Measurements from ENCODE around the gene TMEM200A. TPM values are rescaled to one million over a fixed set of nuclear protein-coding genes. Genes with fewer than 3 reads are reported as not detected.

TMEM200A gene
- total RNA-seq, 5 donors from 2014 or later (not counting 1 experiment from before 2014, with no cell fraction given) = 1.2 to 5.5 (median 3.4) TPM

DNA sequence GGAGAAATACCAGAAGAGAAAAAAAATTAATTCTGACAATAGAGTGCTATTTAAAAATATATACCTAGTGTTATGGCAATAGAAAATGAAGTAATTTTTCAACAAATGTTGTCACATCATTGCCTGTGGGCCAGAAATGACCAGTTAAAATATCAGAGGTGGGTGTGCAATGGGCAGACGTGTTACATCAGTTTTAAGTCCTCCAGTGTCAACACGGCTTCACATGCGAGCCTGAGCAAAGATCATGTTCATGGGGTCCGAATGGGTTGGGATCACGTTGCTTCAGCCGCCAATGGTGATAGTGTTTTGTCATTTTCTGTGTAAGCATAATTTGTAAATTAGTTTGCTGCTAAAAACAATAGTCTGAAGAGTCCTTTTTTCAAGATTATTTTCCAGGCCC, 27.5 kb downstream of the TMEM200A start:
- Histone ChIP-seq H3K4me3 (ENCODE audit: control insufficient read depth in 1 of 2, extremely low read depth in 1 of 2, low read length in 1 of 2) (no peak overlapping the region), H3K9me3 (no peaks in the 10 kb centered on the region), H3K4me1 (ENCODE audit: control insufficient read depth in 1 of 2, extremely low read depth in 1 of 2, insufficient read depth in 2 of 2, low read length in 2 of 2) (no peaks in the 10 kb centered on the region), H3K36me3 (ENCODE audit: control insufficient read depth in 2 of 2, extremely low read depth in 1 of 2, insufficient read depth in 1 of 2, low read length in 1 of 2) (no peaks in the 10 kb centered on the region), H3K27me3 (replicated peaks in 1 of 2; ENCODE audit: control insufficient read depth in 2 of 2, extremely low read depth in 1 of 2, insufficient read depth in 2 of 2, low read length in 1 of 2) (no peaks in the 10 kb centered on the region), H3K27ac (ENCODE audit: low read length) (no peak overlapping the region)
- no peak overlapping the region for H3K4me3 Mint-ChIP-seq
- 95% methylated on average over 5 of the region's 6 CpGs for WGBS (ENCODE audit: insufficient coverage)
- peaks cover 6 to 15% (median 13%) of the 10 kb centered on the region in 3 donors for H3K4me1 Mint-ChIP-seq
- ChIA-PET CTCF (no interaction called here), POLR2A (no interaction called here)
- ATAC-seq (replicated peaks in 1 of 4) = no peak
- no peak overlapping the region for H3K27ac Mint-ChIP-seq
- no peak for DNase-seq
- no peaks in the 10 kb centered on the region for H3K36me3 Mint-ChIP-seq
- no peaks in the 10 kb centered on the region for H3K9me3 Mint-ChIP-seq
- no peaks in the 10 kb centered on the region for H3K27me3 Mint-ChIP-seq

- no peaks in the 10 kb centered on the region for H3K36me3 ChIP-seq (ENCODE audit: control insufficient read depth in 2 of 2, extremely low read depth in 1 of 2, insufficient read depth in 1 of 2, low read length in 1 of 2)
- Mint-ChIP-seq H3K9me3 (peaks cover 0 to 2% (median 0%) of the 10 kb centered on the region in 3 donors), H3K4me3 (no peak overlapping the region), H3K4me1 (peaks cover 7 to 15% (median 13%) of the 10 kb centered on the region in 3 donors), H3K27me3 (no peaks in the 10 kb centered on the region), H3K27ac (no peak overlapping the region), H3K36me3 (no peaks in the 10 kb centered on the region)
- ChIA-PET CTCF (no interaction called here), POLR2A (no interaction called here)
- H3K27me3 ChIP-seq (replicated peaks in 1 of 2; ENCODE audit: control insufficient read depth in 2 of 2, extremely low read depth in 1 of 2, insufficient read depth in 2 of 2, low read length in 1 of 2) = no peaks in the 10 kb centered on the region
- H3K9me3 ChIP-seq = no peaks in the 10 kb centered on the region
- DNase-seq (no peak), ATAC-seq (replicated peaks in 1 of 4) (no peak)
- WGBS (ENCODE audit: insufficient coverage) = 100% methylated on average over 1 of the region's 5 CpGs
- no peaks in the 10 kb centered on the region for H3K4me1 ChIP-seq (ENCODE audit: control insufficient read depth in 1 of 2, extremely low read depth in 1 of 2, insufficient read depth in 2 of 2, low read length in 2 of 2)
- H3K27ac ChIP-seq (ENCODE audit: low read length) = no peak overlapping the region
- H3K4me3 ChIP-seq (ENCODE audit: control insufficient read depth in 1 of 2, extremely low read depth in 1 of 2, low read length in 1 of 2) = no peak overlapping the region
Observed at GRCh38 chr6:130394246-130394645, 28.4 kb downstream of the TMEM200A start.

DNA sequence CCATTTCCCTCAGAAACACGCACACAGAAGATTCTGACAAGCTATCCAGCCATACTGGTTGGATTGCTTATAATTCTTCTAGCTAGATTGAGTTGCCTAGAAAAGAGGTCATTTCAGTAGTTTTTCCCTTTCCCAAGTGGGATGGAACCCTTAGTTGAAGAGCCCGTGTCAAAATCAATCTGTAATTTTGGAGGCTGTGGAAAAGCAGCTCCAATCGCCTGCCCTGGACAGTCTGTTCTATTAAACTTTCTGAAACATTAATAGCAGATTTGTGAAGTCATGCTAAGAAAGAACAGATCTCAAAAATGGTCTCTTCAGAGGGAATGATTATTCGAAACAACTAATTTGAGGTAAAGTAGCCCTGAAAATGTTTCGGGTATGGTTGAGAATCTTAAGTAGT, 29.3 kb downstream of the TMEM200A start:
- Mint-ChIP-seq H3K27me3 (no peaks in the 10 kb centered on the region), H3K36me3 (no peaks in the 10 kb centered on the region), H3K4me3 (no peak overlapping the region), H3K27ac (no peak overlapping the region), H3K4me1 (peaks cover 7 to 15% (median 13%) of the 10 kb centered on the region in 3 donors), H3K9me3 (peaks cover 0 to 3% (median 2%) of the 10 kb centered on the region in 3 donors)
- ChIA-PET CTCF (no interaction called here), POLR2A (no interaction called here)
- Histone ChIP-seq H3K9me3 (no peaks in the 10 kb centered on the region), H3K4me3 (ENCODE audit: control insufficient read depth in 1 of 2, extremely low read depth in 1 of 2, low read length in 1 of 2) (no peak overlapping the region), H3K4me1 (ENCODE audit: control insufficient read depth in 1 of 2, extremely low read depth in 1 of 2, insufficient read depth in 2 of 2, low read length in 2 of 2) (no peaks in the 10 kb centered on the region), H3K36me3 (ENCODE audit: control insufficient read depth in 2 of 2, extremely low read depth in 1 of 2, insufficient read depth in 1 of 2, low read length in 1 of 2) (no peaks in the 10 kb centered on the region), H3K27me3 (replicated peaks in 1 of 2; ENCODE audit: control insufficient read depth in 2 of 2, extremely low read depth in 1 of 2, insufficient read depth in 2 of 2, low read length in 1 of 2) (no peaks in the 10 kb centered on the region), H3K27ac (ENCODE audit: low read length) (no peak overlapping the region)
- DNase-seq = no peak
- 100% methylated on average over 4 of the region's 5 CpGs for WGBS (ENCODE audit: insufficient coverage)
- no peak for ATAC-seq (replicated peaks in 1 of 4)

GRCh38 chr6:130396722-130397121, 30.9 kb downstream of the TMEM200A start:
- peak overlapping the region; percentile 11 to 44 for H3K27ac Mint-ChIP-seq
- no peaks in the 10 kb centered on the region for H3K36me3 Mint-ChIP-seq
- DNase-seq (peak in 1 of 35 experiments; percentile 31), ATAC-seq (replicated peaks in 1 of 4) (peak in 2 of 4 experiments; percentile 34 to 71)
- H3K9me3 ChIP-seq = no peaks in the 10 kb centered on the region
- H3K4me1 Mint-ChIP-seq = peaks cover 17 to 22% (median 21%) of the 10 kb centered on the region in 3 donors
- WGBS (ENCODE audit: insufficient coverage) = no CpG with 5 or more reads among the region's 2 CpGs
- H3K4me1 ChIP-seq (ENCODE audit: control insufficient read depth in 1 of 2, extremely low read depth in 1 of 2, insufficient read depth in 2 of 2, low read length in 2 of 2) = peaks cover 0 to 2% of the 10 kb centered on the region in 2 experiments
- H3K36me3 ChIP-seq (ENCODE audit: control insufficient read depth in 2 of 2, extremely low read depth in 1 of 2, insufficient read depth in 1 of 2, low read length in 1 of 2) = no peaks in the 10 kb centered on the region
- H3K27me3 ChIP-seq (replicated peaks in 1 of 2; ENCODE audit: control insufficient read depth in 2 of 2, extremely low read depth in 1 of 2, insufficient read depth in 2 of 2, low read length in 1 of 2) = no peaks in the 10 kb centered on the region
- peak overlapping the region in 1 of 2 donors; percentile 37 for H3K4me3 ChIP-seq (ENCODE audit: control insufficient read depth in 1 of 2, extremely low read depth in 1 of 2, low read length in 1 of 2)
- peak overlapping the region; percentile 57 to 74 (median 60) for H3K4me3 Mint-ChIP-seq
- POLR2A ChIA-PET = interaction anchor here in 1 of 2 donors (0.6 kb wide), 1 partner anchor 181 kb away, joined by 5 read pairs; no protein-coding TSS in a partner anchor
- H3K27me3 Mint-ChIP-seq = no peaks in the 10 kb centered on the region
- CTCF ChIA-PET = interaction anchor here in 1 of 2 donors (0.6 kb wide), 1 partner anchor 114 kb away, joined by 4 read pairs; no protein-coding TSS in a partner anchor
- peaks cover 0 to 3% (median 2%) of the 10 kb centered on the region in 3 donors for H3K9me3 Mint-ChIP-seq
- no peak overlapping the region for H3K27ac ChIP-seq (ENCODE audit: low read length)

DNA sequence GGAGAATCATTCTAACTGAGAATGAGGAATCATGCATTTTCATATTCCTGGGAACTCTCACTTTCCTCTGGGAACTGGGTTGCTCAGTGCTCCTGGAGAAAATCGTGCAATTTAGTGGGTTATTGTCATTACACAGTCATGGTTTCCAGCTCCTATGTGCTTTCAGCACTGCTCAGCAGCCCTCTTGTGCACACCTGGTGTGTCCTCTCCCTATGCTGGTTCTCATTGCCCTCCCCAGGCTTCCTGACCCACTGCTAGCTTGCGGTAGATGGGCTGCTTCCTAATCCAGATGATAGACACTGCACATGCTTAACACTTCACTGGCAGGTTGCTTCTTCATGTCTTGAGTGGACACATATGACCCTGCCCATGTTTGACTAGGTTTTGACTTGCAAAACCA, 39.7 kb downstream of the TMEM200A start:
- peaks cover 0 to 8% of the 10 kb centered on the region in 2 experiments for H3K4me1 ChIP-seq (ENCODE audit: control insufficient read depth in 1 of 2, extremely low read depth in 1 of 2, insufficient read depth in 2 of 2, low read length in 2 of 2)
- Mint-ChIP-seq H3K4me3 (no peak overlapping the region), H3K27me3 (no peaks in the 10 kb centered on the region), H3K27ac (no peak overlapping the region), H3K9me3 (no peaks in the 10 kb centered on the region), H3K4me1 (peaks cover 19 to 21% (median 19%) of the 10 kb centered on the region in 3 donors), H3K36me3 (no peaks in the 10 kb centered on the region)
- H3K27ac ChIP-seq (ENCODE audit: low read length) = no peak overlapping the region
- no peaks in the 10 kb centered on the region for H3K9me3 ChIP-seq
- H3K36me3 ChIP-seq (ENCODE audit: control insufficient read depth in 2 of 2, extremely low read depth in 1 of 2, insufficient read depth in 1 of 2, low read length in 1 of 2) = no peaks in the 10 kb centered on the region
- DNase-seq (no peak), ATAC-seq (replicated peaks in 1 of 4) (no peak)
- no peaks in the 10 kb centered on the region for H3K27me3 ChIP-seq (replicated peaks in 1 of 2; ENCODE audit: control insufficient read depth in 2 of 2, extremely low read depth in 1 of 2, insufficient read depth in 2 of 2, low read length in 1 of 2)
- 82% methylated on average over 1 of the region's 2 CpGs for WGBS (ENCODE audit: insufficient coverage)
- ChIA-PET POLR2A (no interaction called here), CTCF (no interaction called here)
- no peak overlapping the region for H3K4me3 ChIP-seq (ENCODE audit: control insufficient read depth in 1 of 2, extremely low read depth in 1 of 2, low read length in 1 of 2)

- Mint-ChIP-seq H3K27me3 (no peaks in the 10 kb centered on the region), H3K4me1 (peaks cover 8 to 11% (median 10%) of the 10 kb centered on the region in 3 donors), H3K4me3 (no peak overlapping the region), H3K9me3 (no peaks in the 10 kb centered on the region), H3K27ac (no peak overlapping the region), H3K36me3 (no peaks in the 10 kb centered on the region)
- H3K36me3 ChIP-seq (ENCODE audit: control insufficient read depth in 2 of 2, extremely low read depth in 1 of 2, insufficient read depth in 1 of 2, low read length in 1 of 2) = no peaks in the 10 kb centered on the region
- no peaks in the 10 kb centered on the region for H3K27me3 ChIP-seq (replicated peaks in 1 of 2; ENCODE audit: control insufficient read depth in 2 of 2, extremely low read depth in 1 of 2, insufficient read depth in 2 of 2, low read length in 1 of 2)
- POLR2A ChIA-PET = no interaction called here
- no peak overlapping the region for H3K4me3 ChIP-seq (ENCODE audit: control insufficient read depth in 1 of 2, extremely low read depth in 1 of 2, low read length in 1 of 2)
- DNase-seq (no peak), ATAC-seq (replicated peaks in 1 of 4) (no peak)
- no peak overlapping the region for H3K27ac ChIP-seq (ENCODE audit: low read length)
- WGBS (ENCODE audit: insufficient coverage) = 94% methylated on average over 2 of the region's 3 CpGs
- peaks cover 0 to 4% of the 10 kb centered on the region in 2 experiments for H3K4me1 ChIP-seq (ENCODE audit: control insufficient read depth in 1 of 2, extremely low read depth in 1 of 2, insufficient read depth in 2 of 2, low read length in 2 of 2)
- CTCF ChIA-PET = no interaction called here
- no peaks in the 10 kb centered on the region for H3K9me3 ChIP-seq
Observed at GRCh38 chr6:130407032-130407431, 41.2 kb downstream of the TMEM200A start.
